Heart left ventricle (tissue), 16 donors: Measurements from ENCODE around the gene NINJ1. TPM values are rescaled to one million over a fixed set of nuclear protein-coding genes. Genes with fewer than 3 reads are reported as not detected.
A peak's percentile ranks its signal among the peaks of the same experiment; 100 is the strongest.

Experiments
- ATAC-seq, 4 donors: fragments of 200-7000 bp; cut with Tn5 transposase; one replicate each; pipeline ENCODE4 v1.9.1; 2020 to 2022; ENCODE audit warnings: moderate library complexity in 4 of 4, mild to moderate bottlenecking in 3 of 4, moderate number of reproducible peaks in 1 of 4
- DNase-seq, 5 donors: peaks; one replicate each; pipeline ENCODE4 v3.0.0-alpha.2; 2020
- H3K27ac ChIP-seq, 12 donors: fragments of 200-600 bp; sonication (generic) in 4 of 12; one replicate each; pipeline versions ENCODE4 v1.5.0 to v1.8.0; 2016 to 2022; ENCODE audit warnings: mild to moderate bottlenecking in 2 of 12
- H3K27me3 ChIP-seq, 9 donors: fragments of 200-600 bp; sonication (generic) in 2 of 9; one replicate each; pipeline versions ENCODE4 v1.5.1 to v1.8.0; 2016 to 2022; ENCODE audit warnings: mild to moderate bottlenecking in 3 of 9
- H3K36me3 ChIP-seq, 9 donors: fragments of 200-600 bp; sonication (generic) in 2 of 9; one replicate each; pipeline versions ENCODE4 v1.5.0 to v1.8.0; 2018 to 2022; ENCODE audit warnings: mild to moderate bottlenecking in 2 of 9
- H3K4me1 ChIP-seq, 12 donors: fragments of 200-600 bp; sonication (generic) in 4 of 12; one replicate each; pipeline versions ENCODE4 v1.5.0 to v1.8.0; 2016 to 2022; ENCODE audit warnings: mild to moderate bottlenecking in 3 of 12
- H3K4me3 ChIP-seq, 12 donors: fragments of 200-600 bp; sonication (generic) in 4 of 12; one replicate each; pipeline versions ENCODE4 v1.5.0 to v1.8.0; 2017 to 2022; ENCODE audit warnings: mild to moderate bottlenecking in 9 of 12, moderate library complexity in 4 of 12
- H3K9me3 ChIP-seq, 12 donors: fragments of 200-600 bp; sonication (generic) in 4 of 12; one replicate each; pipeline versions ENCODE4 v1.5.0 to v1.8.0; 2016 to 2022; ENCODE audit warnings: mild to moderate bottlenecking in 1 of 12
- CTCF ChIP-seq, 12 donors: fragments of 200-600 bp; sonication (generic) in 4 of 12; IDR thresholded peaks; one replicate each; pipeline versions ENCODE4 v1.5.0 to v1.8.0; 2018 to 2022; ENCODE audit warnings: antibody characterized with exemption in 12 of 12, mild to moderate bottlenecking in 5 of 12
- POLR2A ChIP-seq, 2 donors: fragments of 450-650 bp; IDR thresholded peaks; one replicate each; pipeline ENCODE4 v1.6.1; 2017; ENCODE audit warnings: antibody characterized with exemption in 2 of 2, mild to moderate bottlenecking in 2 of 2, moderate library complexity in 2 of 2
- WGBS, 4 donors: extraction: QIAGEN DNeasy Blood & Tissue Kit in 2 of 4; methylation state at CpG; one replicate each; pipeline versions ENCODE4 v1.1.5 to v1.1.7; 2013 to 2018; 5-methylcytosine and 5-hydroxymethylcytosine counted together
- intact Hi-C, 10 donors: fragments of 100-400 bp; cut with DNase I; formaldehyde crosslinking; loops; one replicate each; pipeline versions ENCODE4 v1.11.1 to v1.14.2; 2022
- polyA plus RNA-seq, 2 donors: library from polyadenylated mRNA; stranded (reverse); fragments of 200-250 nt; gene quantifications; one replicate each; pipeline ENCODE4 v1.2.3, GENCODE V29; 2013
- total RNA-seq, 9 donors: library from RNA; depleted of rRNA in 2 of 9; stranded (reverse); fragments of >200 nt in 2 of 9; fragmentation: NEBNext Ultra II Directional in 3 of 9; extraction: Animal tissue kit (Norgen Biotek cat#: 25700) in 3 of 9; gene quantifications; one replicate each; pipeline versions ENCODE4 v1.1.0 to v1.2.4, GENCODE V29; 2016 to 2023
- donor health status: ischemic (EF 13 %, LVEDD 7.1; RV severe dilation, severe dysfunction).
- donor health status: healthy with polysubstance abuse.
- donor health status: DM: no; HTN: yes; CAD: no.
- donor health status: DM: no; HTN: no; CAD: no.
- donor health status: ischemic (EF 25% LVEDD 6.9; RV normal size, moderate dysfunction).
- donor health status: ischemic (EF 25% LVEDD 5.7; RV mildly dilated, moderate dysfunction).
- donor health status: healthy.
- donor health status: DM: yes; HTN: yes; CAD: no.
- donor health status: ischemic (EF 35%, LVEDD 5.7; RV mildly dilated, moderate dysfunction).
- donor health status: nonischemic (EF 11% LVEDD 7.7; RV severe dilation, severe dysfunction).
- donor health status: DM: yes; HTN: yes; CAD: no.
- donor health status: PGD.
- donor health status: ischemic (EF 29% LVEDD 5.4; RV normal size, mild dysfunction).
- donor health status: nonischemic (EF 23%, LVEDD 6.1; RV moderate dilation, normal function).

NINJ1 gene
- total and polyA plus RNA-seq, 11 donors, result 42.2 to 96.1 (median 52.9) TPM

DNA sequence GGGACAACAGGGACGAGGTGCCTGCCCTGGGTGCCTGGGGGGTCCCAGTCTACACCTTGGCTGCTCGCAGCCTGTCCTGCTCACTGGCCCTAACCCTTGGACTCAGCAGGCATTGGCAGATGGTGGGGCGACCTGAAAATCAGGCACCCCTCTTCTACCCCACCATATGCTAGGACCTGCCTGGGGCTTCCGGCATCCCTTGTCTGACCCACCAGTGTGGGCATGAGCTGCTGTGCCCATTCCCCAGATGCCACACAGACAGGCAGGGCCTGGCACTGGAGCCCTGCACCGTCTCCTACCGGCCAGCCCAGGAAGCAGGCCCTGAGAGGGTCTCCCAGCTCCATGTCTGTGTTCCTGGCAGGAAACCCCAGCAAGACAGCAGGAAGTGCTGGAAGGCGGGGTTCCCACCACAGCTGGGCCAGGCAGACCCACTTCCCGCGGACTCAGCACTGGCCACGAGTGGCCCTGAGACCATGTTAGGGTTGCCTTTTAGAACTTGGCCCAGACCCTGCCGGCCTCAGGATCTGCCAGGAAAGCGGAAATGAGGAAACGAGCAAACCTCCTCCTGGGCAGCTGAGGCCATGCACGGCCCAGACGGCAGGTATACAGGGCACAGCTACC, 3.1 kb downstream of the NINJ1 start:
- peak; percentile 63 to 86 (median 74) for DNase-seq
- Histone ChIP-seq H3K4me3 (peak overlapping the region in 5 of 12 donors; percentile 12 to 97 (median 79)), H3K27me3 (no peaks in the 10 kb centered on the region), H3K36me3 (peaks cover 0 to 25% (median 2%) of the 10 kb centered on the region in 9 donors), H3K27ac (peak overlapping the region in 11 of 12 donors; percentile 33 to 97 (median 95)), H3K9me3 (no peaks in the 10 kb centered on the region), H3K4me1 (peaks cover 8 to 92% (median 77%) of the 10 kb centered on the region in 12 donors)
- intact Hi-C loops, result loop anchor here in 3 of 10 donors (5.0 to 10.0 kb wide), 2 partner anchors 34 to 324 kb away; partner anchors contain the start of genes CARD19 (in 2 of the 3), FAM120A (in 1 of the 3) and FAM120AOS (in 1 of the 3)
- TF ChIP-seq POLR2A (IDR thresholded peaks at IDR 0.05) (no peak), CTCF (IDR thresholded peaks at IDR 0.05) (no peak)
- WGBS, 4 donors, result 41 to 65% (median 47%) methylated on average over 11 to 15 of the region's 15 CpGs
- ATAC-seq, result peak in 1 of 4 donors; percentile 15

DNA sequence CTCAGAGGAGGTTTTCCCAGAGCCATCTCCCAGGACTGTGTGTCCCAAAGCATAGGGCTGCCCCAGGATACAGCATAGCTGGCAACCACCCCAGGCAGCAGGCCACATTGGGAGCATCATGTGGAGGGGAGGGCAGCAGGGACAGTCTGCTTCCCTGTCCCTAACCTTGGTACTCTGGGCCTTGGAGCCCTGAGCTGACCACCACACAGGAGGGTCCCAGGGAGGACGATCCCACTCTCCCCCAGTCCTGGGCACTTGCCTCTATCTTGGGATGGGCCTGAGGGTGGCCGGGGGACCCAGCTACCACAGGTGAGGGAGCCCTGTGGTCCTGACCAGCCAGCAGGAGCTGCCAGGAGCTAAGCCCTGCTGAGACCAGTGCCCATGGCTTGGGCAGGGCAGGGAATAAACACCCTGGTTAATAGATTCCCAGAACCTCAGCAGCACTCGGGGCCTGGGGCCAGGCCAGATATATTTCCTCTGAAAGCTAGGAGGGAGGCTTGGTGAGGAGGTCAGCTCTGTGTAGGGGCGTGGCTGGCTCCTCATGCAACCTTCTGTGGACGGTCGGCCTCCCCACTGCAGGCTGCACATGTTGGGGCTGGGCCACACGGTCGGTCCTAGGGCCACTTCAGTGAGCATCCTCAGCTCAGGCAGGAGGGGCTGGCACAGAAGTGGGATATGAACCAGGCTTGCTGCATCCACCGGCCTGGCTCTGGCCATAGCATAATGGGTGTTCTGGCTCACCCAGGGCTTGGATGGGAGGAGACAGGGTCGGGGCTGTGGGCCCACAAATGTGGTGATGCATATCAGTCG, 4.2 kb downstream of the NINJ1 start:
- Histone ChIP-seq H3K4me3 (peak overlapping the region in 1 of 12 donors; percentile 97), H3K4me1 (peaks cover 8 to 90% (median 75%) of the 10 kb centered on the region in 12 donors), H3K27me3 (no peaks in the 10 kb centered on the region), H3K27ac (peak overlapping the region in 11 of 12 donors; percentile 1 to 97 (median 92)), H3K9me3 (no peaks in the 10 kb centered on the region), H3K36me3 (peaks cover 0 to 36% (median 10%) of the 10 kb centered on the region in 9 donors)
- DNase-seq (peak in 4 of 5 donors; percentile 50 to 85 (median 72)), ATAC-seq (peak; percentile 21 to 62 (median 36))
- intact Hi-C loops, result loop anchor here in 3 of 10 donors (5.0 to 10.0 kb wide), 2 partner anchors 33 to 325 kb away; partner anchors contain the start of genes CARD19 (in 2 of the 3), FAM120A (in 1 of the 3) and FAM120AOS (in 1 of the 3)
- TF ChIP-seq POLR2A (IDR thresholded peaks at IDR 0.05) (no peak), CTCF (IDR thresholded peaks at IDR 0.05) (no peak)
- 55 to 82% (median 66%) methylated on average over 8 to 11 of the region's 11 CpGs for WGBS, 4 donors

GRCh38 chr9:93129286-93129685, 4.8 kb downstream of the NINJ1 start:
- Histone ChIP-seq H3K27ac (peak overlapping the region in 9 of 12 donors; percentile 11 to 96 (median 92)), H3K27me3 (no peaks in the 10 kb centered on the region)

More at GRCh38 chr9:93129286-93129685, 4.8 kb downstream of the NINJ1 start:
- ATAC-seq, result no peak
- 31 to 58% (median 51%) methylated on average over 6 to 8 of the region's 8 CpGs for whole genome bisulfite sequencing, 4 donors
- no peaks in the 10 kb centered on the region for H3K9me3 ChIP-seq
- H3K36me3 ChIP-seq, result peaks cover 0 to 42% (median 16%) of the 10 kb centered on the region in 9 donors
- TF ChIP-seq CTCF (IDR thresholded peaks at IDR 0.05), result no peak
- no peak for TF ChIP-seq POLR2A (IDR thresholded peaks at IDR 0.05)
- H3K4me3 ChIP-seq, result peak overlapping the region in 1 of 12 donors; percentile 20
- peaks cover 8 to 83% (median 71%) of the 10 kb centered on the region in 12 donors for H3K4me1 ChIP-seq
- DNase-seq, result peak; percentile 48 to 76 (median 53)
- intact Hi-C loops, result no loop called here
